ENCODE measurements around the gene WDR26.

DNA sequence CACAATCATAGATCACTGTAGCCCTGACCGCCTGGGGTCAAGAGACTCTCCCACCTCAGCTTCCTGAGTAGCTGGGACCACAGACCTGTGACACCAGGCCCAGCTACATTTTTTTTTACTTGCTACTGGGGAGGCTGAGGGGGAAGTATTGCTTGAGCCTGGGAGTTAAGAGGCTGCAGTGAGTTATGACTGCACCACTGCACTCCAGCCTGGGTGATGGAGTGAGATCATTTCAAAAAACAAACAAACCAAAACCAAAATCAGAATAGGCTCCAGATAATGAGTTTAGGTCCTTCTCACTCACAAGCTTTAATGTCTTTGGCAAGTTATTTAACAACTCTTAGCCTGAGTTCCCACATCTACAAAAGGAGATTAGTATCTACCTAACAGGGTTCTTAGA is 22.8 kb downstream of the WDR26 start:
- TF ChIP-seq EZH2 (IDR thresholded peaks at IDR 0.05; ENCODE audit: insufficient read depth, poor library complexity, severe bottlenecking) (no peak), EZH2phosphoT487 (IDR thresholded peaks at IDR 0.05; ENCODE audit: insufficient read depth, low read depth) (no peak)
